Ishikawa (cell line): ENCODE results near the gene PTPRN2.

Source experiments
- CREB1 ChIP-seq: IDR thresholded peaks from 2 replicates; pipeline ENCODE4 v1.6.1; 2012; ENCODE audit warnings: low read depth
- EGR1 ChIP-seq: IDR thresholded peaks from 2 replicates; pipeline ENCODE4 v1.6.1; 2012
- EP300 ChIP-seq: IDR thresholded peaks from 2 replicates; pipeline ENCODE4 v1.6.1; 2012; ENCODE audit warnings: borderline replicate concordance
- FOXM1 ChIP-seq: IDR thresholded peaks from 2 replicates; pipeline ENCODE4 v1.6.1; 2012; ENCODE audit warnings: low read depth, borderline replicate concordance
- RAD21 ChIP-seq: IDR thresholded peaks from 2 replicates; pipeline ENCODE4 v1.6.1; 2012; ENCODE audit warnings: low read depth
- TAF1 ChIP-seq: IDR thresholded peaks from 2 replicates; pipeline ENCODE4 v1.6.1; 2012; ENCODE audit warnings: low read depth, mild to moderate bottlenecking
- TCF12 ChIP-seq: IDR thresholded peaks from 2 replicates; pipeline ENCODE4 v1.6.1; 2012; ENCODE audit warnings: low read depth
- TEAD4 ChIP-seq: IDR thresholded peaks from 2 replicates; pipeline ENCODE4 v1.6.1; 2012
- YY1 ChIP-seq: IDR thresholded peaks from 2 replicates; pipeline ENCODE4 v1.6.1; 2012; ENCODE audit warnings: low read depth
- TF ChIP-seq, protein P1 (sequence below): IDR thresholded peaks from 2 replicates; pipeline ENCODE4 v1.6.1; 2012; ENCODE audit warnings: low read depth, mild to moderate bottlenecking
- TF ChIP-seq, protein P2 (sequence below): IDR thresholded peaks from 2 replicates; pipeline ENCODE4 v1.6.1; 2012

DNA sequence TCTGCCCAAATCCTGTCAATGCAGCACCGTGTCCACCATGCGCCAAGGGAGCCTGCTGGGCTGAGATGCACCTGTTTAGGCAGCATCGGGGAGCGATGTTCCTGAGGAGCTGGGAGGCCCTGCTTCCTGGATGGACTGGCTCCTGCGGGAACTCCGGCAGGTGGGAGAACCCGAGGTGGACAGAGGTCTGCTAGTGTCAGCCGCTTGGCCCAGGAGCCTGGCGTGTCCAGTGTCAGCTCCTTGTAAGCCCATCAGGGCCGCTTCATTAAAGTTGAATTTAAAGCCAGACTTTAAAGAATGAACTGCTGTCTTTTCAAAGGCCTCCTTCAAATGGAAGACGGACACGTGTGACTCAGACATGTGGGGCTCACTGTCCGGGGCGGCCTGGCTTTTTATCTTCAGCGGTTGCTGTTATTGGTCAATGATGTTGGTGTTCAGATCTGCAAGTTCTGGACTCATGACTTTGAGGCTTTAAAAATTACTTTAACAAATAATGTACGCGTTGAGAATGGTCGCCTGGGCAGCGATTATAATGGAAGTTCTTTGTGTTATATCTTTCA lies 828.3 kb downstream of the PTPRN2 start:
- TF ChIP-seq EGR1 (no peak), TEAD4 (no peak), RAD21 (no peak), TAF1 (no peak), EP300 (no peak), TCF12 (no peak), CREB1 (no peak), YY1 (no peak), FOXM1 (no peak)
- TF ChIP-seq, protein P1, sequence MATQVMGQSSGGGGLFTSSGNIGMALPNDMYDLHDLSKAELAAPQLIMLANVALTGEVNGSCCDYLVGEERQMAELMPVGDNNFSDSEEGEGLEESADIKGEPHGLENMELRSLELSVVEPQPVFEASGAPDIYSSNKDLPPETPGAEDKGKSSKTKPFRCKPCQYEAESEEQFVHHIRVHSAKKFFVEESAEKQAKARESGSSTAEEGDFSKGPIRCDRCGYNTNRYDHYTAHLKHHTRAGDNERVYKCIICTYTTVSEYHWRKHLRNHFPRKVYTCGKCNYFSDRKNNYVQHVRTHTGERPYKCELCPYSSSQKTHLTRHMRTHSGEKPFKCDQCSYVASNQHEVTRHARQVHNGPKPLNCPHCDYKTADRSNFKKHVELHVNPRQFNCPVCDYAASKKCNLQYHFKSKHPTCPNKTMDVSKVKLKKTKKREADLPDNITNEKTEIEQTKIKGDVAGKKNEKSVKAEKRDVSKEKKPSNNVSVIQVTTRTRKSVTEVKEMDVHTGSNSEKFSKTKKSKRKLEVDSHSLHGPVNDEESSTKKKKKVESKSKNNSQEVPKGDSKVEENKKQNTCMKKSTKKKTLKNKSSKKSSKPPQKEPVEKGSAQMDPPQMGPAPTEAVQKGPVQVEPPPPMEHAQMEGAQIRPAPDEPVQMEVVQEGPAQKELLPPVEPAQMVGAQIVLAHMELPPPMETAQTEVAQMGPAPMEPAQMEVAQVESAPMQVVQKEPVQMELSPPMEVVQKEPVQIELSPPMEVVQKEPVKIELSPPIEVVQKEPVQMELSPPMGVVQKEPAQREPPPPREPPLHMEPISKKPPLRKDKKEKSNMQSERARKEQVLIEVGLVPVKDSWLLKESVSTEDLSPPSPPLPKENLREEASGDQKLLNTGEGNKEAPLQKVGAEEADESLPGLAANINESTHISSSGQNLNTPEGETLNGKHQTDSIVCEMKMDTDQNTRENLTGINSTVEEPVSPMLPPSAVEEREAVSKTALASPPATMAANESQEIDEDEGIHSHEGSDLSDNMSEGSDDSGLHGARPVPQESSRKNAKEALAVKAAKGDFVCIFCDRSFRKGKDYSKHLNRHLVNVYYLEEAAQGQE: no peak
- TF ChIP-seq, protein P2, sequence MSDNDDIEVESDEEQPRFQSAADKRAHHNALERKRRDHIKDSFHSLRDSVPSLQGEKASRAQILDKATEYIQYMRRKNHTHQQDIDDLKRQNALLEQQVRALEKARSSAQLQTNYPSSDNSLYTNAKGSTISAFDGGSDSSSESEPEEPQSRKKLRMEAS: no peak
